ENCODE measurements around the gene INS. TPM values are rescaled to one million over a fixed set of nuclear protein-coding genes. Genes with fewer than 3 reads are reported as not detected.

INS gene
- total and polyA plus RNA-seq, 2 of the 13 experiments (the other 11 are each of a cell fraction or from before 2014, with no cell fraction given), result not detected

DNA sequence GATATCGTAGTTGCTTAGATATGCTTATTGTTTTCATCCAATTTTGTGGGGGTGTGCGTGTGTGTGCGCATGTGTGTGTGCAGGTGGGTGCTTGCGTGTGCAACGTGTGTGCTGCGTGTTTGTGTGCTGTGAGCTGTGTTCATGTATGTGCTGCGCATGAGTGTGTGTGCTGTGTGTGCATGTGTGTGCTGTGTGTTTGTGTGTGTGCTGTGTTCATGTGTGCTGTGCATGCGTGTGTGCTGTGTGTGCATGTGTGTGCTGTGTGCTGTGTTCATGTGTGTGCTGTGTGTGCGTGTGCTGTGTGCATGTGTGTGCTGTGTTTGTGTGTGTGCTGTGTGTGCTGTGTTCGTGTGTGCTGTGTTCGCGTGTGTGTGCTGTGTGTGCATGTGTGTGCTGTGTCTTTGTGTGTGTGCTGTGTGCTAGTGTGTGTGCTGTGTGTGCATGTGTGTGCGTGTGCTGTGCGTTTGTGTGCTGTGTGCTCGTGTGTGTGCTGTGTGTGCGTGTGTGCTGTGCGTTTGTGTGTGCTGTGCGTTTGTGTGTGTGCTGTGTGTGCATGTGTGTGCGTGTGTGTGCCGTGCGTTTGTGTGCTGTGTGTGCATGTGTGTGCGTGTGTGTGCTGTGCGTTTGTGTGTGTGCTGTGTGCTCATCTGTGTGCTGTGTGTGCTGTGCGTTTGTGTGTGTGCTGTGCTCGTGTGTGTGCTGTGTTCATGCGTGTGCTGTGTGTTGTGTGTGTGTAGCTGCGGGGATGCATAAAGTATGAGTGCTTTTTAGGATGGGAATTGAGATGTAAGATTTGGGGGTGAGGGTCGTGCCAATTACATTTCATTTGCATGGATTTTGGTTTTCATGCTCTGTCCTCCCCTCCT lies 29.4 kb downstream of the INS start (continued):
- TF ChIP-seq RAD51 (IDR thresholded peaks at IDR 0.05; ENCODE audit: borderline replicate concordance) (0 out of 2 replicates have a peak, but pooled peaks have one; percentile 3), ZNF792 (CRISPR knock-in tag; IDR thresholded peaks at IDR 0.05) (no peak), SP140L (CRISPR knock-in tag; IDR thresholded peaks at IDR 0.05; ENCODE audit: borderline replicate concordance) (no peak), GTF2F1 (IDR thresholded peaks at IDR 0.05; ENCODE audit: low read length) (no peak), POLR2G (IDR thresholded peaks at IDR 0.05; ENCODE audit: low read depth, low read length) (no peak; the same call in 1 of the 2 replicates), HDAC6 (IDR thresholded peaks at IDR 0.05; ENCODE audit: low read depth, low read length) (no peak), ZNF414 (CRISPR knock-in tag; IDR thresholded peaks at IDR 0.05) (peak; percentile 52), RELA (CRISPR knock-in tag; IDR thresholded peaks at IDR 0.05) (no peak), DBP (CRISPR knock-in tag; IDR thresholded peaks at IDR 0.05; ENCODE audit: not compliant biosample characterization) (no peak), ZNF546 (CRISPR knock-in tag; conservative IDR thresholded peaks at IDR 0.05) (no peak; the same call in 1 of the 2 replicates), ETV5 (CRISPR knock-in tag; IDR thresholded peaks at IDR 0.05; ENCODE audit: borderline replicate concordance) (no peak), ZNF512B (CRISPR knock-in tag; IDR thresholded peaks at IDR 0.05; ENCODE audit: borderline replicate concordance) (peak; percentile 81), DNMT1 (CRISPR knock-in tag; IDR thresholded peaks at IDR 0.05) (no peak; the same call in 1 of the 2 replicates), MTA3 (CRISPR knock-in tag; IDR thresholded peaks at IDR 0.05) (no peak), ZNF496 (CRISPR knock-in tag; IDR thresholded peaks at IDR 0.05; ENCODE audit: insufficient replicate concordance) (no peak), CEBPZ (IDR thresholded peaks at IDR 0.05; ENCODE audit: low read length) (no peak), HIC2 (CRISPR knock-in tag; IDR thresholded peaks at IDR 0.05; ENCODE audit: low read depth) (peak; percentile 50; the same call in 1 of the 2 replicates)

All from HepG2 (cell line).